HG03066 (cell line): ENCODE results near the gene CDK6.

ENCODE experiments used
- ATAC-seq: cut with Tn5 transposase; IDR thresholded peaks from one replicate; pipeline ENCODE4 v1.9.1; 2021; ENCODE audit warnings: low read depth; ENCODE audit not compliant: unreplicated experiment

Gene CDK6

GRCh38 chr7:92632791-92633190, 203.6 kb downstream of the CDK6 start:
- ATAC-seq = no peak

GRCh38 chr7:92631850-92632487, 204.4 kb downstream of the CDK6 start:
- peak; percentile 20 for ATAC-seq

GRCh38 chr7:92631067-92631849, 205.1 kb downstream of the CDK6 start:
- ATAC-seq = peak; percentile 68

- no peak for ATAC-seq
These were observed 206.6 kb downstream of the CDK6 start for GRCh38 chr7:92629779-92630178.

- ATAC-seq = no peak
These were observed 208.4 kb downstream of the CDK6 start for GRCh38 chr7:92627956-92628355.

GRCh38 chr7:92626281-92626809, 210.0 kb downstream of the CDK6 start:
- no peak for ATAC-seq

GRCh38 chr7:92625617-92626016, 210.8 kb downstream of the CDK6 start:
- no peak for ATAC-seq

- no peak for ATAC-seq
These were observed 211.9 kb downstream of the CDK6 start for GRCh38 chr7:92624298-92624996.

- ATAC-seq = no peak
These were observed 212.8 kb downstream of the CDK6 start for GRCh38 chr7:92623544-92623943.

GRCh38 chr7:92622685-92623084, 213.7 kb downstream of the CDK6 start:
- ATAC-seq = no peak

GRCh38 chr7:92622030-92622429, 214.3 kb downstream of the CDK6 start:
- ATAC-seq = peak; percentile 65

- ATAC-seq = peak; percentile 38
These were observed 214.8 kb downstream of the CDK6 start for GRCh38 chr7:92621561-92622023.

GRCh38 chr7:92621026-92621540, 215.3 kb downstream of the CDK6 start:
- peak; percentile 67 for ATAC-seq

- no peak for ATAC-seq
These were observed 220.5 kb downstream of the CDK6 start for GRCh38 chr7:92615861-92616260.

GRCh38 chr7:92614660-92615174, 221.7 kb downstream of the CDK6 start:
- no peak for ATAC-seq

- no peak for ATAC-seq
These were observed 222.7 kb downstream of the CDK6 start for GRCh38 chr7:92613720-92614119.

GRCh38 chr7:92613214-92613613, 223.2 kb downstream of the CDK6 start:
- ATAC-seq = no peak

- no peak for ATAC-seq
These were observed 223.9 kb downstream of the CDK6 start for GRCh38 chr7:92612501-92612900.

GRCh38 chr7:92611735-92612134, 224.6 kb downstream of the CDK6 start:
- ATAC-seq = no peak

- no peak for ATAC-seq
These were observed 226.4 kb downstream of the CDK6 start for GRCh38 chr7:92609921-92610518.
